GM10266 (cell line): ENCODE data around the gene FAM222A.

Source experiments
- DNase-seq: peaks from one replicate; pipeline ENCODE4 v3.0.0; 2012; ENCODE audit errors: extremely low spot score
- CTCF ChIP-seq: IDR thresholded peaks from 2 replicates; pipeline ENCODE4 v1.5.1; 2012; ENCODE audit warnings: mild to moderate bottlenecking, low read depth; ENCODE audit not compliant: control insufficient read depth, insufficient read depth; ENCODE audit errors: missing control alignments

FAM222A gene

GRCh38 chr12:109717390-109718357 is 4.0 kb downstream of the FAM222A start:
- no peak for TF ChIP-seq CTCF
- no peak for DNase-seq

GRCh38 chr12:109718390-109718789 is 4.8 kb downstream of the FAM222A start:
- no peak for DNase-seq
- TF ChIP-seq CTCF: no peak

- TF ChIP-seq CTCF: no peak
- DNase-seq: no peak
These were observed 5.7 kb downstream of the FAM222A start for GRCh38 chr12:109719123-109720022.

- no peak for DNase-seq
- TF ChIP-seq CTCF: no peak
These were observed 6.7 kb downstream of the FAM222A start for GRCh38 chr12:109720152-109720856.

- no peak for DNase-seq
- TF ChIP-seq CTCF: no peak
These were observed 7.2 kb downstream of the FAM222A start for GRCh38 chr12:109720857-109721189.

- no peak for DNase-seq
These were observed 7.7 kb downstream of the FAM222A start for GRCh38 chr12:109721276-109721675.

More at GRCh38 chr12:109721276-109721675, 7.7 kb downstream of the FAM222A start:
- TF ChIP-seq CTCF: no peak
